GM10847 (cell line): ENCODE measurements around the gene IMPA2.

Experiments used
- POLR2A ChIP-seq: IDR thresholded peaks from 2 replicates; pipeline ENCODE4 v1.6.1; 2011; ENCODE audit not compliant: insufficient read length; ENCODE audit errors: extremely low read depth

Gene IMPA2

DNA sequence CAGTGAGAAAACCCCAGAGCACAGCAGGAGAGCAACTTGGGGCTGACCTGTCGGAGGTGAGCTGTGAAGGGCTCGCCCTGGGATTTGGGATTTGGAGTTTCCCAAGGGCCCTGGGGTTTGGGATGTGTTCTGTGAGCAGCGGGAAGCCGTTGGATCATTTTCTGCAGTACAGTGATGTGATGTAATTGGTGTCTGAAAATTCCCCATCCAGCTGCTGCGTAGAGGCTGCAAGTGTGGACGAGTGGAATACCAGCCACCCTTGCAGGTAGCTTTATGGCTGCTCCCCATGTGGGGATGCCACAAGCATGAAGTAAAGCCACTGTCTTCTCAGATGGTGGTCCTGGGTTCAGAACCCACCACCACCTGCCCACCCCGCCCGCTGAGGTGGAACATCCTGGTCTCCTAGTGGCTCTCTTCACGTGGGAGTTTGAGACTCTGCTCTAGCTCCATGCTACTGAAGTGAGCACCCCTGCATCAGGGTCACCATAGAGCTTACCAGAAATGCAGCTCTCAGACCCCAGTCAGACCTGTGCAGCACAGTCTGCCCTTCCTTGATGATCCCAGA, 15.0 kb downstream of the IMPA2 start:
- no peak for TF ChIP-seq POLR2A

DNA sequence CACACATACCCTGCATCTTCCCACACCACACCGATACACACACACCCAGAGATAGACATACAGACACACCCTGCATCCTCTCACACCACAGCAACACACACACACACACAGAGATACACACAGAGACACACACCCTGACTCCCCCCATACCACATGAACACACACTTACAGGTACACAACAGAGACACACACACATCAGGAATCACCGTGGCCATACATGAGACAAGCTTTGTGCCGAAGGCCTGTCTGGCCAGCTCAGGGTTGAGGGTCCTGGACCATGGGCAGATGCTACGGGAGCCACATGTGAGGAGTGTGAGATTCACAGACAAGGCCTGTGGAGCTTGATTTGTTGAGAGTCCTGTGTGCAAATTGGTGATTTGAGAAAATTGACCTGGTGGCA, 15.6 kb downstream of the IMPA2 start:
- no peak for TF ChIP-seq POLR2A

DNA sequence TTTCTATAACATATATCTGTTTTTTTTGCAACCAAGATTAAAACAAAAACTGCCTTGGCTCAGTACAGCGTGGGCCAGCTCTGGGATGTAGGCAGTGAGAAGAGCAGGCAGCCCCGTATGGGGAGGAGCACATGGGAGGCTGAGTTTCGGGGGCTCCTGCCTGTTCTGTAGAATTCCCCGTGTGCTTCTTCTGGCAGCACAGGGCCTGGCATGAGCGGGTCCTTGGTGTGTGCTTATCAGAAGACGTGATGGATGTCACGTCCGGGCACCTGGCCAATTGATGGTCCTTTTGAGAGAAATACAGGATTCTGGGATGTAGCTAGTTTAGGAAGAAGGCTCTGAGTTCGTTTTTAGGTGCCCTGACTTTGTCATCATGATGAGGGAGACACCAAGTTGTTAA, 16.2 kb downstream of the IMPA2 start:
- no peak for TF ChIP-seq POLR2A

DNA sequence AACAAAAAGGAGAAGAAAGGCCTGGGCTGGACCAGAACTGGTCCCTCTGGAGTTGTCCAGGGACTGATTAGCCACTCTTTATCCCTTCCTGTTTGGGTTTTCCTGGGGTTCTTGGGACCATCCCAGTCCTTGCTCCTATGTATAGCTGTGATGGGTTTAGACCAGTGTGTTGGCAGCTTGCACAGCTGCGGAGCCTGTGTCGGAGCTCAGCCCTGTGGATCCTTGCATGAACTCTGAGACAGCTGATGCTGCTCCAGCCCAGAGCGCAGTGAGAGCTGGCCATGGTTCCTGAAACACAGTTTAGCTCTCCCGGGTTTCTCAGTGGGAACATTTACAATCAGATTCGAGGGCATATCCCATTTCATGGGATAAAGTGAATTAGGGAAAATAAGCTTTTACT, 16.9 kb downstream of the IMPA2 start:
- no peak for TF ChIP-seq POLR2A

DNA sequence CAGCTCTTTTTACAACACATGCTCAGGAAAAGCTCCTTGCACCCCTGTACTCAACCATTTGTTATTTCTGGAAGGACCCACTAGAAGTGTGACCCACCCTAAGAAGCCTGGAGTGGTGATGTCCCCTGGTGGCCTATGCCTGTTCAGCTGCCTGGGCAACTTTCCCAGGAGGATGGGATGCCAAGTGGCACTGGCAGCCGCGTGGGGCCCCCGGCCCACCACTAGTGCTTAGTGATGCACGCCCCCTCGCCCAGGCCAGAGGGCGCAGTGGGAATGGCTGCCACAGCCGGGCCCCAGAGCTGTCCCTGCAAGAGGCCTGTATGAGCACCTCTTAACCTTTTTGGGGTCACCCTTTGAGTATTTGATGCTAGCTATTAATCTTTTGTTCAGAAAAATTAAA, 18.1 kb downstream of the IMPA2 start:
- no peak for TF ChIP-seq POLR2A

DNA sequence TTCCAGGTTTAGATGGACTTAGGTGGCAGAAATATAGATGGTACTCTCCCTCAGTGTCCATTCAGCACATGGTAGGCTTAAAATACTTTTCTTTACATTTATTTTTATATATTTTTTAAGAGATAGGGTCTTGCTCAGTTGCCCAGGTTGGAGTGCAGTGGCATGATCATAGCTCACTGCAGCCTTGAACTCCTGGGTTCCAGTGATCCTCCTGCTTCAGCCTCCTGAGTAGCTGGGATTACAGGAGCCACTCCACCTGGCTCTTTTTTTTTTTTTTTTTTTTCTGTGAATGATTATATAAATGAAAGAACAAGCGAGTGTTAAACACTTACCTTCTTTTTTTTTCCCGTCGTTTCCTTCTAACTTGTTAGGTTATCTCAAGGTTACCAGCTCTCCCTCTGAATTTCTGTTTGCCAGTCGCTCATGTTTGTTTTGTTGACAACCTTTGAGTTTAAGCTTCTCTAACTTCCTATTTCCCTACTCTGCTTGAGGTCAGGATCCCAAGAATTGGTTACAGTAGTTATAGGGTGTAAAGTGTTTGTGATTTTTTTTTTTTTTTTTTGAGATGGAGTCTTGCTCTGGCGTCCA, 18.9 kb downstream of the IMPA2 start:
- TF ChIP-seq POLR2A = no peak

DNA sequence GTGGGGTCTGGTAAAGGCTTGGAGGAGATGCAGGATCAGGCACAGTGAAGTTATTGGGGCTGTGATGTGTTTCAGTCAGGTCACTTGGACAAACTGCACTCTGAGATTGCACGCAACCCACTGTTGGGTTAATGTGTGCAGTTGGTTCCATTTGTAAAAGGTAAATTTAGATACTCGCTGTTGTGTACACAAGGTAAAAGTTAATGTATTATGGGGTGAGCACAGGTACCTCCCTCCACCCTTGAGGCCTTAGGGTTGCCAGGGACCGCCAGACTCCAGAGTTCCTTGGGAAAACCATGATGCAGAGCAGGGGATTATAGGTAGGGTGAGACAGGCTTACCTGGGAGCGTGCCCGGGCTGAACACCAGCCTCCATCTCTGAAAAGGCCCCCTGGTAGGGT, 20.1 kb downstream of the IMPA2 start:
- no peak for TF ChIP-seq POLR2A

DNA sequence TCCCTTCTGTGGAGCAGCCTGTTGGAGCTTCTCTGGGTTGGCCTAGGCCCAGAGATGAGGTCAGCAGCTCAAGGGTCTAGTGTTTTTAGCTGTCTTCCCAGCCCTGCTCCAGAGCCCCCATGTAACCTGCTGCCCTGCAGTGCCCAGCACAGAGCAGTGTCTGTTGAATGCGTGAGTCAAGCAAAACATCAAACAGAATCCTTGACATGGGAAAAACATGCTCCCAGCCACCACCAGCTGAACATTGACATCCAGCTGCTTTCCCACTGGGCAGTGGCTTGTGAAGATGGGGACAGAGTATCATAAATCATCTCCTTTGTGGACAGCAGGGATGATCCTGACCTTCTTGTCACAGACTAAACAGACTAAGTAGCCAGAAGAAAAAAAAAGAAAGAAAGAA, 22.6 kb downstream of the IMPA2 start:
- no peak for TF ChIP-seq POLR2A

DNA sequence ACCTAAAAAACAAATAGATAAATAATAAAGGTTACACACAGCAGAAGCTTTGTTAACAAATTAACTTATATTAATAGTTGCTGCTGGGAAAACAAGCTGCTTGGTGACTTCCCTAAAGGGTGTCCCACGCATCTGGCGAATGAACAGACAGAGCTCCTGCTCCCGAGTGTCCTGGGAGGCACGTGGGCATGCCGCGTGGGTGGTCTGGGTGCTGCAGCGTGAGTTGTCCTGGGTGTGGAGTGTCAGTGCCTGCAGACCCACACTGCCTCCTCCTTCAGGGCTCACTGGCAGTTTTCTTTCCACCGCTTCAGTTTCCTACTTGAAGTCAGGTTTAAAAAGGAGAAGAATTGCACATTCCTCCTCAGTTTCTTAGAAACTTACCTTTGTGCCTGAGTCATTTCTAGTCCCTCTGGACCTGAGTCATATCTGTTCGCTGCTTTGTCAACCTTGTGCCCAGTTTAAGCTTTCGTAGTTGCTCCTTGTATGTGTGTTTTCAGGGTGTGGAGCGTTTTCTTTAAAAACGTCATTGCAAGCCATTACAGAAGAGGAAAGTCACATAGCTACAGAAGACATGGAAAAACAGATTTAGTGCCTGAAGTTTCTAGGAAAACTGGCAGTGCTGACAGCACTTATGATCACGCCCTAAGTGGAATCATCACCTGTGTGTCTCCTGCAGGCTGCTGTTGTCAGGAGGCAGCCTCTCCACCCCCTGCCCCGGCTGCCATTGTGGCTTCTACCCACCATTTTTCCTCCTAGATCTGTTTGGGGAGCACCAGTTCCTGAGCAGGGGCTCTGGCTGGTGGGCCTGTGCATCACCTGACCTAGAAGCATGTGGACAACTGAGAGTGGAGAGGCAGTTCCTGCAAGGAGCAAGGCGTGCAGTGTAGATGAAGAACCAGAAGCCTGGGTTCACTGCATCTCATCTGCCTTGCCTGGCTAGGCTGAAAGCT, 24.5 kb downstream of the IMPA2 start:
- TF ChIP-seq POLR2A = no peak

DNA sequence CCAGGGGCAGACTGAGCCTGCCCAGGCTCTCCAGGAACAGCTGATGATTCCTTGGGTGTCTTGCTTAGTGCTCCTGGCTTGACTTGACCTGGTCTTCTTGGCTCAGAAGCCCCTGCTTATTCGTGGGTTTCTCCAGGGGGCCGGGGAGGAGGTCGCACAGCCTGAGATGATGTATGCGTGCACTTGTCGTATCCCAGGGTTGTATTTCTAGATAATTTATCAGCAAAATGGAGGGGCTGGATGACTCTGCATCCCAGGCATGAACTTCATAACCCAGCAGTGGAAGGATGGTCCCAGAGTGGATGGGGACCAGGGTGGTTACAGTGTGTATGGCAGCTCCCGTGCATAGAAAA, 25.2 kb downstream of the IMPA2 start:
- no peak for TF ChIP-seq POLR2A

DNA sequence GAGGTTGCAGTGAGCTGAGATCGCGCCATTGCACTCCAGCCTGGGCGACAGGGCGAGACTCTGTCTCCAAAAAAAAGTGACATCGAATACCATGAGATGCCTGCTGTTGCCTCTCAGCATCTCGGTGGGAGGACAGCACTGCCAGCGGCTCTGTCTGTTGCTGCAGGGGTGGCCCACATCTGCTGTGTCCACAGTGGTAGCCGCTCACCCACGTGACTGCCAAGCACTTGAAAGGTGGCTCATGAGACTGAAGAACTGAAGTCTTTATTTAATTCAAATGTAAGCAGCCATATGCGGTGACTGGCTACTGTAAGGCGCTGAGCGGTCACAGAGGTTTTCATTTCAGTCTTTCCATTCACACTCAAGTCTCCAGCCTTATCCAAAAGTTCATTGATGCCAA, 25.8 kb downstream of the IMPA2 start:
- TF ChIP-seq POLR2A = no peak

DNA sequence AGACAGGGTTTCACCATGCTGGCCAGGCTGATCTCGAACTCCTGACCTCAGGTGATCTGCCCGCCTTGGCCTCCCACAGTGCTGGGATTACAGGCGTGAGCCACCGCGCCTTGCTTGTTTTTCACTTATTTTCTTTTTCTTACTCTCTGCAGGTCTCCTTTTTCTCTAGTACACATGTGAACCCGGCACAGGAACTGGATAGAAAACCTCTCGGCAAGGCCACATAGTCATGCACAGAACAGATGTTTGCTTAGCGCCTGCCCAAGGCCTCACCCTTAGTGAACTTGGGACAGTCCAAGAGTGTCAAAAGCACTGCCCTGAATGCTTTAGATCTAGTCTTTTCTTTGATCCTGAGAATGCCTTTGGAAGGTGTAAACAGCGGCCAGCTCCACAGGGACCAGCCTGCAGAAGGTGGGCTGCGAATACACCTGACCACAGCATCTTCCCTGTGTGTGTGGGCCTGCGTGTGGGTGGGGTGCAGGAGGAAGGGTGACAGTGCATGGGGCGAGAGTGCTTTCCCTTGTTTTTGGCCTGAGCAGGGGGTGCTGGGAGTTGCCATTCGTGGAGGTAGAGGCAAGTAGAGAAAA, 27.0 kb downstream of the IMPA2 start:
- no peak for TF ChIP-seq POLR2A

DNA sequence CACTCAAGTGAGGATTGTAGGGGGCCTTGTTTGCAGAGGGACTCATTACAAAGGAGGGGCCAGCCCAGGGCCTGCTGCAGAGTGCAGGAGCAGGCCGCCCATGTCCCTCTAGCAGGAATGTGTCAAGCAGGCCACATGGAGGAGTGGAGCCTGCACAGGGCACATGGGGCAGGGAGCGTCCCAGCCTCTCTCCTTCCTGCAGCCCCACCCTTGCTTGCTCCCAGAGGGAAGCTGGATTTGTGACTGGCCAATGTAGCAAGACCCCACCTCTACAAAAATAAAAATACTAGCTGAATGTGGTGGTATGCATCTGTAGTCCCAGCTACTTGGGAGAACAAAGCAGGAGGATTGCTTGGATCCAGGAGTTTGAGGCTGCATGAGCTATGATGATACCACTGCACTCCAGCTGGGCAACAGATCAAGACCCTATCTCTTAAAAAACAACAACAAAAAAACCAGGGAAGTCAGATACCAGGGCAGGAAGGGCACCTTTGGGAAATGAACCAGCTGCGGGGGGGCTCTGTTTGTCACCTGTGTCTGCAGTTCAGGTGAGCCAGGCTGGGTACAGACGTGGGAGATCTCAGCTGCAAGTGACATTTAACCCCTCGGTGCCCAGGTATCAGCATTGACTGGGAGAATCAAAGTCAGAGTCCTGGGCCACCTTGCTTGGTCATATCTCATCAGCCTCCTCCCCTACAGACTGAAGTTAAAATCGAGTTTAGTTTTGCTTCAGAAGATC, 27.7 kb downstream of the IMPA2 start:
- no peak for TF ChIP-seq POLR2A

DNA sequence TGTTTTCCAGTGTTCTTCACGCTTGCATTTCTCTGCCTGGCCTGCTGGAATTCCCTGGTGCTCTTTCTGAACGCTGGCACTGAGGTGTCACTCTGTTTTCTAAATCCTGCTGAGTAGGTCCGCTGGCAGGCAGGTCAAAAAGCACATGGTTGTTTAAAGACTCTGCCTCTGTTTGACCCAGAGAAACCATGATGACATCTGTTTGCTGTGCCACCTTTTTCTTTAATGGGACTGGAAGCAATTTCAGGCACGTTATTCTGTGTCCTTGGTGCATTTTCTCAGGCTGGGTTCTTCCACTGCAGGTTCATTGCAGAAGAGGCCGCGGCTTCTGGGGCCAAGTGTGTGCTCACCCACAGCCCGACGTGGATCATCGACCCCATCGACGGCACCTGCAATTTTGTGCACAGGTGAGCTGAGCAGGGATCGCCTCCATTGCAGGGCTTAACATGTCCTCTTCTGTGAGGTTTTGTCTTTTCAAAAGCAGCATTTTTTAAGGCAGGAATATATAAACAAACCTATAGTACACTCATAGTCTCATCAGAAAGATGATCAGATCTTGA, 28.4 kb downstream of the IMPA2 start:
- TF ChIP-seq POLR2A = no peak

DNA sequence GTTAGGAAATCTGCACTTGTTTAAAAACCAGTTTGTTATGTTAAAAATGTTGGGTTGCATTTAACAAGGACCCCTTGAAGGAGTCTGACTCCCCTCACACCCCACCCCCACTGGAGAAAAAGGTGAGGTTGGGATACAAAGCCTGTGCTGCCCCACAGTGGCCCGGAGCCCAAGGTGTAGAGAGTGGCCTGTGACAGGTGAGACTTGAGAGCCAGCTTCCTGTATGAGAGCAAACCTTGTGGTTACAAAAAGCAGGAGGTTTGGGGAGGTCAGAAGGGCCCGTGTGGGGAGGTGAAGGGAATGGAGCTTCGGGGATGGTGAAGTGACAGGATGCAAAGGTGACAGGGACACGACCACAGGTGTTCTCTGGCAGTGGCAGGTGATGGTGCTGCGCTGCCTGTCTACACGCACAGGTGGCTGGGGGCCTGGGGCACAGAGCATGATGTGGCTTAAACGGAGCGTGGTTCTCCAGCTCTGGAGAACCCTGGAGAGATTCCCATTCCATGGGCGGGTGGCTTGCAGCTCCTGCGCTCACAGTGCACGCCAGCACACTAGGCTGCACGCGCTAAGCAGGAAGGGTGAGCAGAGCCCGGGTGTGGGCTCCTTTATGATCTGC, 29.0 kb downstream of the IMPA2 start:
- TF ChIP-seq POLR2A = no peak
